Liver (tissue), 3 donors: ENCODE measurements around the gene ANO7.

Experiments
- EGR1 ChIP-seq, 2 donors: IDR thresholded peaks; 2 replicates each; pipeline ENCODE4 v1.6.1; 2016 to 2018; ENCODE audit warnings: antibody characterized with exemption in 2 of 2, low read depth in 2 of 2
- GABPA ChIP-seq, 2 donors: IDR thresholded peaks in 1 of 2; conservative IDR thresholded peaks in 1 of 2; 2 replicates each; pipeline ENCODE4 v1.6.1; 2016; ENCODE audit warnings: antibody characterized with exemption in 2 of 2, mild to moderate bottlenecking in 1 of 2, moderate library complexity in 1 of 2
- HNF4G ChIP-seq: IDR thresholded peaks from 2 replicates; pipeline ENCODE4 v1.6.1; 2016; ENCODE audit warnings: antibody characterized with exemption
- JUND ChIP-seq, 2 donors: IDR thresholded peaks; 2 replicates each; pipeline ENCODE4 v1.6.1; 2016; ENCODE audit warnings: antibody characterized with exemption in 2 of 2
- MAX ChIP-seq: IDR thresholded peaks from 2 replicates; pipeline ENCODE4 v1.6.1; 2016; ENCODE audit warnings: antibody characterized with exemption
- RAD21 ChIP-seq, 2 donors: IDR thresholded peaks; 2 replicates each; pipeline ENCODE4 v1.6.1; 2016; ENCODE audit warnings: antibody characterized with exemption in 2 of 2, mild to moderate bottlenecking in 2 of 2
- SP1 ChIP-seq: IDR thresholded peaks from 2 replicates; pipeline ENCODE4 v1.6.1; 2018; ENCODE audit warnings: antibody characterized with exemption, mild to moderate bottlenecking
- YY1 ChIP-seq: IDR thresholded peaks from 2 replicates; pipeline ENCODE4 v1.6.1; 2016; ENCODE audit warnings: antibody characterized with exemption, mild to moderate bottlenecking
- TF ChIP-seq, protein P1 (sequence below): fragments of 150-350 bp; IDR thresholded peaks from 2 replicates; pipeline ENCODE4 v1.5.1; 2017; ENCODE audit warnings: improper control_type of control experiment, low read depth, low read length; ENCODE audit not compliant: missing input control
- TF ChIP-seq, protein P2 (sequence below): IDR thresholded peaks from 2 replicates; pipeline ENCODE4 v1.6.1; 2016; ENCODE audit warnings: antibody characterized with exemption, mild to moderate bottlenecking
- TF ChIP-seq, protein P3 (sequence below): IDR thresholded peaks from 2 replicates; pipeline ENCODE4 v1.6.1; 2016; ENCODE audit warnings: antibody characterized with exemption
- donor health status: healthy.
- donor health status: healthy.

- TF ChIP-seq, protein P1, sequence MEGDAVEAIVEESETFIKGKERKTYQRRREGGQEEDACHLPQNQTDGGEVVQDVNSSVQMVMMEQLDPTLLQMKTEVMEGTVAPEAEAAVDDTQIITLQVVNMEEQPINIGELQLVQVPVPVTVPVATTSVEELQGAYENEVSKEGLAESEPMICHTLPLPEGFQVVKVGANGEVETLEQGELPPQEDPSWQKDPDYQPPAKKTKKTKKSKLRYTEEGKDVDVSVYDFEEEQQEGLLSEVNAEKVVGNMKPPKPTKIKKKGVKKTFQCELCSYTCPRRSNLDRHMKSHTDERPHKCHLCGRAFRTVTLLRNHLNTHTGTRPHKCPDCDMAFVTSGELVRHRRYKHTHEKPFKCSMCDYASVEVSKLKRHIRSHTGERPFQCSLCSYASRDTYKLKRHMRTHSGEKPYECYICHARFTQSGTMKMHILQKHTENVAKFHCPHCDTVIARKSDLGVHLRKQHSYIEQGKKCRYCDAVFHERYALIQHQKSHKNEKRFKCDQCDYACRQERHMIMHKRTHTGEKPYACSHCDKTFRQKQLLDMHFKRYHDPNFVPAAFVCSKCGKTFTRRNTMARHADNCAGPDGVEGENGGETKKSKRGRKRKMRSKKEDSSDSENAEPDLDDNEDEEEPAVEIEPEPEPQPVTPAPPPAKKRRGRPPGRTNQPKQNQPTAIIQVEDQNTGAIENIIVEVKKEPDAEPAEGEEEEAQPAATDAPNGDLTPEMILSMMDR, result no peak
- TF ChIP-seq SP1 (no peak), JUND (IDR thresholded peaks at IDR 0.05) (no peak), GABPA (IDR thresholded peaks at IDR 0.05 in 1 of 2, conservative IDR thresholded peaks at IDR 0.05 in 1 of 2) (no peak), RAD21 (IDR thresholded peaks at IDR 0.05) (no peak), HNF4G (no peak), MAX (no peak), YY1 (no peak), EGR1 (IDR thresholded peaks at IDR 0.05; ENCODE audit: low read depth in 2 of 2) (no peak)
- TF ChIP-seq, protein P2, sequence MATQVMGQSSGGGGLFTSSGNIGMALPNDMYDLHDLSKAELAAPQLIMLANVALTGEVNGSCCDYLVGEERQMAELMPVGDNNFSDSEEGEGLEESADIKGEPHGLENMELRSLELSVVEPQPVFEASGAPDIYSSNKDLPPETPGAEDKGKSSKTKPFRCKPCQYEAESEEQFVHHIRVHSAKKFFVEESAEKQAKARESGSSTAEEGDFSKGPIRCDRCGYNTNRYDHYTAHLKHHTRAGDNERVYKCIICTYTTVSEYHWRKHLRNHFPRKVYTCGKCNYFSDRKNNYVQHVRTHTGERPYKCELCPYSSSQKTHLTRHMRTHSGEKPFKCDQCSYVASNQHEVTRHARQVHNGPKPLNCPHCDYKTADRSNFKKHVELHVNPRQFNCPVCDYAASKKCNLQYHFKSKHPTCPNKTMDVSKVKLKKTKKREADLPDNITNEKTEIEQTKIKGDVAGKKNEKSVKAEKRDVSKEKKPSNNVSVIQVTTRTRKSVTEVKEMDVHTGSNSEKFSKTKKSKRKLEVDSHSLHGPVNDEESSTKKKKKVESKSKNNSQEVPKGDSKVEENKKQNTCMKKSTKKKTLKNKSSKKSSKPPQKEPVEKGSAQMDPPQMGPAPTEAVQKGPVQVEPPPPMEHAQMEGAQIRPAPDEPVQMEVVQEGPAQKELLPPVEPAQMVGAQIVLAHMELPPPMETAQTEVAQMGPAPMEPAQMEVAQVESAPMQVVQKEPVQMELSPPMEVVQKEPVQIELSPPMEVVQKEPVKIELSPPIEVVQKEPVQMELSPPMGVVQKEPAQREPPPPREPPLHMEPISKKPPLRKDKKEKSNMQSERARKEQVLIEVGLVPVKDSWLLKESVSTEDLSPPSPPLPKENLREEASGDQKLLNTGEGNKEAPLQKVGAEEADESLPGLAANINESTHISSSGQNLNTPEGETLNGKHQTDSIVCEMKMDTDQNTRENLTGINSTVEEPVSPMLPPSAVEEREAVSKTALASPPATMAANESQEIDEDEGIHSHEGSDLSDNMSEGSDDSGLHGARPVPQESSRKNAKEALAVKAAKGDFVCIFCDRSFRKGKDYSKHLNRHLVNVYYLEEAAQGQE, result no peak
- TF ChIP-seq, protein P3, sequence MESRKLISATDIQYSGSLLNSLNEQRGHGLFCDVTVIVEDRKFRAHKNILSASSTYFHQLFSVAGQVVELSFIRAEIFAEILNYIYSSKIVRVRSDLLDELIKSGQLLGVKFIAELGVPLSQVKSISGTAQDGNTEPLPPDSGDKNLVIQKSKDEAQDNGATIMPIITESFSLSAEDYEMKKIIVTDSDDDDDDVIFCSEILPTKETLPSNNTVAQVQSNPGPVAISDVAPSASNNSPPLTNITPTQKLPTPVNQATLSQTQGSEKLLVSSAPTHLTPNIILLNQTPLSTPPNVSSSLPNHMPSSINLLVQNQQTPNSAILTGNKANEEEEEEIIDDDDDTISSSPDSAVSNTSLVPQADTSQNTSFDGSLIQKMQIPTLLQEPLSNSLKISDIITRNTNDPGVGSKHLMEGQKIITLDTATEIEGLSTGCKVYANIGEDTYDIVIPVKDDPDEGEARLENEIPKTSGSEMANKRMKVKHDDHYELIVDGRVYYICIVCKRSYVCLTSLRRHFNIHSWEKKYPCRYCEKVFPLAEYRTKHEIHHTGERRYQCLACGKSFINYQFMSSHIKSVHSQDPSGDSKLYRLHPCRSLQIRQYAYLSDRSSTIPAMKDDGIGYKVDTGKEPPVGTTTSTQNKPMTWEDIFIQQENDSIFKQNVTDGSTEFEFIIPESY, result no peak
Observed at GRCh38 chr2:241237047-241237446, 48.6 kb downstream of the ANO7 start.
